Measurements from ENCODE around the gene ZNF200. TPM values are rescaled to one million over a fixed set of nuclear protein-coding genes. Genes with fewer than 3 reads are reported as not detected.

The ZNF200 gene
- total and polyA plus RNA-seq, 4 donors: 1.8 to 5.3 (median 3.4) TPM

- Histone ChIP-seq H3K9me3 (ENCODE audit: control insufficient read depth in 4 of 4, low read length in 3 of 4) (peaks cover 0 to 2% (median 0%) of the 10 kb centered on the region in 4 donors), H3K27ac (ENCODE audit: low read depth in 1 of 2, low read length in 2 of 2) (no peak overlapping the region), H3K4me1 (ENCODE audit: control insufficient read depth in 4 of 4, insufficient read depth in 4 of 4, low read length in 3 of 4) (no peaks in the 10 kb centered on the region), H3K4me3 (ENCODE audit: low read depth in 1 of 3, low read length in 3 of 3) (no peak overlapping the region), H3K27me3 (ENCODE audit: control insufficient read depth in 4 of 4, insufficient read depth in 4 of 4, low read length in 3 of 4) (no peaks in the 10 kb centered on the region), H3K9ac (ENCODE audit: low read depth in 1 of 2, low read length in 2 of 2) (no peak overlapping the region), H3K36me3 (ENCODE audit: control insufficient read depth in 4 of 4, insufficient read depth in 3 of 4, low read depth in 1 of 4, low read length in 3 of 4) (peaks cover 0 to 3% (median 1%) of the 10 kb centered on the region in 4 donors)
- no peak for TF ChIP-seq ATF3 (IDR thresholded peaks at IDR 0.05)
- TF ChIP-seq REST (IDR thresholded peaks at IDR 0.05): no peak
- no peak for TF ChIP-seq ZBTB33 (IDR thresholded peaks at IDR 0.05)
- no peak for TF ChIP-seq JUND (IDR thresholded peaks at IDR 0.05)
- no peak for TF ChIP-seq MAX (IDR thresholded peaks at IDR 0.05)
- TF ChIP-seq TAF1 (conservative IDR thresholded peaks at IDR 0.05): no peak
- TF ChIP-seq HNF4A (conservative IDR thresholded peaks at IDR 0.05): no peak
- no peak for TF ChIP-seq RAD21 (IDR thresholded peaks at IDR 0.05)
- no peak for DNase-seq (ENCODE audit: low spot score)
- 67% methylated on average over 1 of the region's 1 CpG for WGBS
These were observed 14.1 kb upstream of the ZNF200 start for GRCh38 chr16:3249020-3249419.

GRCh38 chr16:3248596-3248995, 13.6 kb upstream of the ZNF200 start:
- Histone ChIP-seq H3K4me3 (ENCODE audit: low read depth in 1 of 3, low read length in 3 of 3) (no peak overlapping the region), H3K36me3 (ENCODE audit: control insufficient read depth in 4 of 4, insufficient read depth in 3 of 4, low read depth in 1 of 4, low read length in 3 of 4) (peaks cover 0 to 3% (median 1%) of the 10 kb centered on the region in 4 donors), H3K4me1 (ENCODE audit: control insufficient read depth in 4 of 4, insufficient read depth in 4 of 4, low read length in 3 of 4) (no peaks in the 10 kb centered on the region), H3K9me3 (ENCODE audit: control insufficient read depth in 4 of 4, low read length in 3 of 4) (peaks cover 0 to 2% (median 0%) of the 10 kb centered on the region in 4 donors), H3K27ac (ENCODE audit: low read depth in 1 of 2, low read length in 2 of 2) (no peak overlapping the region), H3K9ac (ENCODE audit: low read depth in 1 of 2, low read length in 2 of 2) (no peak overlapping the region), H3K27me3 (ENCODE audit: control insufficient read depth in 4 of 4, insufficient read depth in 4 of 4, low read length in 3 of 4) (no peaks in the 10 kb centered on the region)
- TF ChIP-seq FOXA1 (IDR thresholded peaks at IDR 0.05) (no peak), ZBTB33 (IDR thresholded peaks at IDR 0.05) (no peak), REST (IDR thresholded peaks at IDR 0.05) (no peak), ATF3 (IDR thresholded peaks at IDR 0.05) (no peak)
- WGBS: 72% methylated on average over 5 of the region's 5 CpGs
- no peak for DNase-seq (ENCODE audit: low spot score)
